SK-N-SH treated with all-trans-retinoic acid at 6 μM for 48 hours (cell line): ENCODE results near the gene TMA7.

ENCODE experiments used
- CSDC2 ChIP-seq: fragments of 250-450 bp; sonication (Bioruptor Pico); IDR thresholded peaks from 2 replicates; pipeline ENCODE4 v1.5.0; 2020; ENCODE audit warnings: mild to moderate bottlenecking, moderate library complexity
- PATZ1 ChIP-seq: fragments of 250-450 bp; sonication (Bioruptor Pico); IDR thresholded peaks from 2 replicates; pipeline ENCODE4 v1.8.0; 2020; ENCODE audit warnings: mild to moderate bottlenecking, moderate library complexity, borderline replicate concordance
- PPARA ChIP-seq: fragments of 250-450 bp; sonication (Bioruptor Pico); IDR thresholded peaks from 2 replicates; pipeline ENCODE4 v1.5.0; 2020; ENCODE audit warnings: mild to moderate bottlenecking, borderline replicate concordance
- TCF4 ChIP-seq: fragments of 250-450 bp; sonication (Bioruptor Pico); IDR thresholded peaks from 2 replicates; pipeline ENCODE4 v1.8.0; 2021; ENCODE audit warnings: mild to moderate bottlenecking, moderate library complexity, borderline replicate concordance

- TF ChIP-seq PATZ1 (CRISPR knock-in tag) = no peak
- no peak for TF ChIP-seq TCF4
- no peak for TF ChIP-seq CSDC2 (CRISPR knock-in tag)
- TF ChIP-seq PPARA = no peak
These were observed 27.6 kb upstream of the TMA7 start for GRCh38 chr3:48412375-48413001.
